Naive thymus-derived CD8-positive, alpha-beta T cell (primary cell): ENCODE data around the gene SPNS2. TPM values are rescaled to one million over a fixed set of nuclear protein-coding genes. Genes with fewer than 3 reads are reported as not detected.

Experiments
- ATAC-seq, 2 donors: fragments of 150-1000 bp; cut with Tn5 transposase in 1 of 2; sonication (Bioruptor Pico), chemical (Tn5 transposase) in 1 of 2; 1 replicate in 1 of 2; 2 replicates in 1 of 2; pipeline ENCODE4 v1.10.0; 2021; ENCODE audit warnings: mild to moderate bottlenecking in 2 of 2, moderate library complexity in 2 of 2
- POLR2A ChIA-PET: fragments of 350-600 bp; sonication (Branson Sonifier 250); formaldehyde crosslinking; loops from one replicate; lab custom pipeline; 2021; ENCODE audit warnings: antibody characterized with exemption; lab: Charles Lee
- DNase-seq, 10 donors: peaks; one replicate each; pipeline versions ENCODE4 v3.0.0 to v3.0.0-alpha.2; 2020 to 2022
- H3K27ac Mint-ChIP-seq, 10 donors: one replicate each; pipeline ENCODE4 v1.8.0; 2020 to 2022; ENCODE audit warnings: mild to moderate bottlenecking in 10 of 10, mixed read lengths in 10 of 10, moderate library complexity in 4 of 10, inconsistent platforms in 1 of 10
- H3K27me3 Mint-ChIP-seq, 5 donors: one replicate each; pipeline ENCODE4 v1.8.0; 2021 to 2022; ENCODE audit warnings: mixed read lengths in 5 of 5
- H3K36me3 Mint-ChIP-seq, 3 donors: one replicate each; pipeline ENCODE4 v1.8.0; 2020 to 2022; ENCODE audit warnings: mixed read lengths in 3 of 3, mild to moderate bottlenecking in 2 of 3, inconsistent platforms in 1 of 3
- H3K4me1 Mint-ChIP-seq, 4 donors: one replicate each; pipeline ENCODE4 v1.8.0; 2021 to 2022; ENCODE audit warnings: mixed read lengths in 4 of 4
- H3K4me3 Mint-ChIP-seq, 10 donors: one replicate each; pipeline ENCODE4 v1.8.0; 2020 to 2022; ENCODE audit warnings: mild to moderate bottlenecking in 10 of 10, mixed read lengths in 10 of 10, moderate library complexity in 6 of 10, inconsistent platforms in 1 of 10
- H3K9me3 Mint-ChIP-seq, 9 donors: one replicate each; pipeline ENCODE4 v1.8.0; 2020 to 2022; ENCODE audit warnings: mixed read lengths in 9 of 9, mild to moderate bottlenecking in 3 of 9, inconsistent platforms in 1 of 9, moderate library complexity in 1 of 9
- polyA plus RNA-seq, 3 donors: library from polyadenylated mRNA; unstranded; fragments of 300-500 nt; fragmentation: Illumina TruSeq; gene quantifications; one replicate each; pipeline ENCODE4 v1.2.3, GENCODE V29; 2021
- total RNA-seq, 8 experiments: library from RNA in 2 of 8; stranded (reverse) in 2 of 8; gene quantifications; one replicate each; pipeline ENCODE4 v1.2.3 and lab custom pipeline; 2021 to 2026

SPNS2 gene
- total and polyA plus RNA-seq, 5 experiments from 2014 or later: 0.44 to 0.63 (median 0.53) TPM

GRCh38 chr17:4538236-4539002 lies 39.7 kb downstream of the SPNS2 start:
- DNase-seq (peak in 1 of 10 donors; percentile 55), ATAC-seq (no peak)
- H3K9me3 Mint-ChIP-seq: no peaks in the 10 kb centered on the region
- no peak overlapping the region for H3K4me3 Mint-ChIP-seq
- no peak overlapping the region for H3K27ac Mint-ChIP-seq
- H3K4me1 Mint-ChIP-seq: peaks cover 0 to 8% (median 7%) of the 10 kb centered on the region in 4 donors
- H3K36me3 Mint-ChIP-seq: peaks cover 0 to 32% (median 2%) of the 10 kb centered on the region in 3 donors
- H3K27me3 Mint-ChIP-seq: peaks cover 0 to under 1% (median 0%) of the 10 kb centered on the region in 5 donors
- POLR2A ChIA-PET: no interaction called here

DNA sequence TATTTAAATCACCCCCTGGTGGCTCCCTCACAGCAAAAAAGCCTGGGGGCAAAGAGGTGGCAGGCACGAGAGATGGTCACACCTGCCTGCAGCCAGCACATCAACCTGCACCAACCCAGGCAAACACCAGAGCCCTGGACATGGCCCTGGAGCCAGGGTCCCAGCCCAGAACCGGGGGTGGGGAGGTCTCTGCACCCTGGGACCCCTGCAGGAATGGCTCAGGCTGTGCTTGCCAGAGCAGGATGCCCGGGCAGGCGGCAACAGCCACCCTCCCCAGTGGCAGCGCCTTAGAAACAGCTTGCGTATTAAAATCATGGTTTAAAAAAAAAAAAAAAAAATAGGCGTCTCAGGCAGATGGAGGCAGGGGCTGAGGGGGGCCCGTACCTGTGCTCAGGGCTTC lies 40.3 kb downstream of the SPNS2 start:
- Mint-ChIP-seq H3K27ac (no peak overlapping the region), H3K36me3 (peaks cover 0 to 34% (median 2%) of the 10 kb centered on the region in 3 donors), H3K4me1 (peaks cover 0 to 6% (median 5%) of the 10 kb centered on the region in 4 donors), H3K9me3 (no peaks in the 10 kb centered on the region), H3K4me3 (no peak overlapping the region), H3K27me3 (no peaks in the 10 kb centered on the region)
- DNase-seq (peak in 1 of 10 donors; percentile 37), ATAC-seq (no peak)
- POLR2A ChIA-PET: no interaction called here

GRCh38 chr17:4539576-4540223 lies 41.0 kb downstream of the SPNS2 start:
- Mint-ChIP-seq H3K4me3 (no peak overlapping the region), H3K9me3 (no peaks in the 10 kb centered on the region), H3K4me1 (peaks cover 0 to 5% (median 4%) of the 10 kb centered on the region in 4 donors), H3K36me3 (peaks cover 0 to 37% (median 2%) of the 10 kb centered on the region in 3 donors), H3K27me3 (no peaks in the 10 kb centered on the region), H3K27ac (peak overlapping the region in 3 of 10 donors; percentile 51 to 87 (median 52))
- no peak for ATAC-seq
- peak in 1 of 10 donors; percentile 53 for DNase-seq
- POLR2A ChIA-PET: no interaction called here

- Mint-ChIP-seq H3K27ac (peak overlapping the region in 1 of 10 donors; percentile 34), H3K27me3 (no peaks in the 10 kb centered on the region), H3K36me3 (peaks cover 0 to 40% (median 2%) of the 10 kb centered on the region in 3 donors), H3K4me1 (peaks cover 0 to 5% (median 4%) of the 10 kb centered on the region in 4 donors), H3K4me3 (no peak overlapping the region), H3K9me3 (no peaks in the 10 kb centered on the region)
- DNase-seq: no peak
- POLR2A ChIA-PET: no interaction called here
- ATAC-seq: no peak
Observed at GRCh38 chr17:4540224-4540651, 41.6 kb downstream of the SPNS2 start.

DNA sequence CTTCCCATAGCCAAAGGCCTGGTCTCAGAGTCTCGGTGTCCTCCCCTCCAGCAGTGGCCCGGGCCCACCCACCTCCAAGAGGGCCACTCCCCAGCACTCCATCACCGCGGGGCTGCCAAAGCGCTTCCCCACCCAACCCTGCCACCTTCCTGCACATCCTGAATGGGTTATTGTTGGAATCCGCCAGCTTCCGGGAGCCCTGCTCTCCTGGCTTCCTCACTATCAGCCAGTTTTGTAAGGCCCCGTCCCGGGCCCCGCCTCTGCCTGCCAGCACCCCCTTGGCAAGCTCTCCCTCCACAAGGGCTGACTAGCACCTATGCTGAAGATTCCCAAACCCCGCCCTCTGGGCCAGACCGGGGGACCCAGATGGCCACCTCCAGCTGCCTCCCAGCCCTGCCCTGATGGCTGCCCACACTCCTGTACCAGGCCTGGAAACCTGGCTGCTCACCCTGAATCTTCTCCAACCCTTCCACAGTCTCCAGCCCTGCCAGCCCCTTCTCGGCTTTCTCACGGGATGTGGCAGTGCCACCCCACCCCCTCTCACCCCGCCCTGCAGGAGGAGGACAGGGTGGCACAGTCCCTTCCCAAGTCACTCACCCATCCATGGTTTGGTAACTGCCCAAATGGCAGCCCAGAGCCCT lies 42.1 kb downstream of the SPNS2 start:
- no peaks in the 10 kb centered on the region for H3K9me3 Mint-ChIP-seq
- H3K27ac Mint-ChIP-seq: peak overlapping the region in 1 of 10 donors; percentile 34
- H3K36me3 Mint-ChIP-seq: peaks cover 0 to 40% (median 2%) of the 10 kb centered on the region in 3 donors
- ATAC-seq (no peak), DNase-seq (no peak)
- H3K27me3 Mint-ChIP-seq: no peaks in the 10 kb centered on the region
- POLR2A ChIA-PET: interaction anchor here (1.5 kb wide), 1 partner anchor 14 kb away, joined by 4 read pairs; the partner anchor contains the start of gene MYBBP1A
- H3K4me1 Mint-ChIP-seq: peaks cover 0 to 4% (median 2%) of the 10 kb centered on the region in 4 donors
- no peak overlapping the region for H3K4me3 Mint-ChIP-seq

- Mint-ChIP-seq H3K9me3 (no peaks in the 10 kb centered on the region), H3K27ac (peak overlapping the region in 2 of 10 donors; percentile 34 to 50), H3K4me3 (no peak overlapping the region), H3K4me1 (peaks cover 0 to 4% (median 2%) of the 10 kb centered on the region in 4 donors), H3K27me3 (no peaks in the 10 kb centered on the region), H3K36me3 (peaks cover 0 to 44% (median 2%) of the 10 kb centered on the region in 3 donors)
- no peak for DNase-seq
- POLR2A ChIA-PET: interaction anchor here (1.5 kb wide), 1 partner anchor 13 kb away, joined by 4 read pairs; the partner anchor contains the start of gene MYBBP1A
- ATAC-seq: no peak
Observed at GRCh38 chr17:4541328-4542002, 42.8 kb downstream of the SPNS2 start.

- Mint-ChIP-seq H3K4me1 (peaks cover 0 to 4% (median 0%) of the 10 kb centered on the region in 4 donors), H3K36me3 (peaks cover 0 to 51% (median 2%) of the 10 kb centered on the region in 3 donors), H3K4me3 (no peak overlapping the region), H3K9me3 (no peaks in the 10 kb centered on the region), H3K27ac (peak overlapping the region in 4 of 10 donors; percentile 15 to 79 (median 44)), H3K27me3 (no peaks in the 10 kb centered on the region)
- ATAC-seq (no peak), DNase-seq (no peak)
- POLR2A ChIA-PET: interaction anchor here (1.5 kb wide), 1 partner anchor 12 kb away, joined by 4 read pairs; the partner anchor contains the start of gene MYBBP1A
Observed at GRCh38 chr17:4542003-4542725, 43.5 kb downstream of the SPNS2 start.

DNA sequence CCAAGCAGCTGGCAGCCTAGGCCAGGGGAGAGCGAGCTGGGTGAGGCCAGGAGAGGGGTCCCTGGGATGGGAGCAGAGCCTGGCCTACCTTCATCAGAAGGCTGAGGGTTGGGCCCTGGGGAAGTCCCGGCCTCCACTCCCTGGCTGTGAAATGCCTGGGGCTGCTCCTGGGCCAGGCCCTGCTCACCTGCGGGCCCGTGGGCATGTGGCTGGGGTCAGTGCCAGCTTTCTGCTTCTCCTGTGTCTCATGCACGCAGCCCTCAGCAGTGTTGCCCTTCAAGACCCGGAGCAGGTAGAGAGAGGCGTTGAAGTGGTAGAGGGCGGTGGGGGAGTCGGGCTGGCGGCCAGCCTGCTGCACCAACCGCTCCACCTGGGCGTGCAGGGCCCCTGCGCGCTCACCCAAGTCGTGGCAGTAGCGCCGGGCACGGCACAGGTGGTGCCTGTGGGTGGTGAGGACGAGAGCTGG lies 44.1 kb downstream of the SPNS2 start:
- POLR2A ChIA-PET: no interaction called here
- ATAC-seq: no peak
- Mint-ChIP-seq H3K27me3 (no peaks in the 10 kb centered on the region), H3K4me3 (no peak overlapping the region), H3K4me1 (peaks cover 0 to 4% (median 0%) of the 10 kb centered on the region in 4 donors), H3K27ac (peak overlapping the region in 2 of 10 donors; percentile 15 to 37), H3K36me3 (peaks cover 0 to 54% (median 2%) of the 10 kb centered on the region in 3 donors), H3K9me3 (no peaks in the 10 kb centered on the region)
- DNase-seq: no peak

DNA sequence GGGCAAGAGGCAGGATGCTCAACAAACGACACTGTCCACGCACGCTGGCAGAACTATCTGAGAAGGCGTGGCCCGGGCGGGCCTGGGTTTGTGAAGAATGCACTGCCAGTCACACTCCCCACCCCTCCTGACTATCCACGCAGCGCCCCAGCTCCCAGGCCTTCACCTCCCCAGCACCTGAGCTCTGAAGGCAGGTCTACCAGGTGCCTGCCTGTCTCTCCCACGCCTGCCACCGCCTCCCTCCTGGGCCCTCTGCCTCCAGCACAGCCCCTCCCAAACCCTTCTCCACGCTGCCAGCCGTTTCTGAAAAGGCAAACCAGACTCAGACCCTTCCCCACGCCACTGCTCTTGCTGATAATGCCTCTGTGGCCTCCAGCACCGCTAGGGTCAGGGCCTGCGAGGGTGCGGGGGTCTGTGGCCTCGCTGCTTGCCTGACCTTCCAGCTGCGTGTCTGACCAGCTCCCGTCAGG lies 44.9 kb downstream of the SPNS2 start:
- Mint-ChIP-seq H3K4me3 (no peak overlapping the region), H3K27ac (peak overlapping the region in 2 of 10 donors; percentile 78 to 87), H3K4me1 (peaks cover 0 to 4% (median 0%) of the 10 kb centered on the region in 4 donors), H3K36me3 (peaks cover 0 to 60% (median 2%) of the 10 kb centered on the region in 3 donors), H3K27me3 (no peaks in the 10 kb centered on the region), H3K9me3 (no peaks in the 10 kb centered on the region)
- POLR2A ChIA-PET: no interaction called here
- no peak for DNase-seq
- ATAC-seq: no peak

- POLR2A ChIA-PET: interaction anchor here (0.6 to 0.9 kb wide), 2 partner anchors 10 to 112 kb away, joined by 3 read pairs; partner anchors contain the start of gene MYBBP1A
- peaks cover 0 to 61% (median 2%) of the 10 kb centered on the region in 3 donors for H3K36me3 Mint-ChIP-seq
- ATAC-seq (no peak), DNase-seq (no peak)
- H3K27me3 Mint-ChIP-seq: no peaks in the 10 kb centered on the region
- peak overlapping the region in 2 of 10 donors; percentile 78 to 87 for H3K27ac Mint-ChIP-seq
- peaks cover 0 to 4% (median 0%) of the 10 kb centered on the region in 4 donors for H3K4me1 Mint-ChIP-seq
- H3K9me3 Mint-ChIP-seq: no peaks in the 10 kb centered on the region
- H3K4me3 Mint-ChIP-seq: no peak overlapping the region
Observed at GRCh38 chr17:4544135-4544950, 45.7 kb downstream of the SPNS2 start.

DNA sequence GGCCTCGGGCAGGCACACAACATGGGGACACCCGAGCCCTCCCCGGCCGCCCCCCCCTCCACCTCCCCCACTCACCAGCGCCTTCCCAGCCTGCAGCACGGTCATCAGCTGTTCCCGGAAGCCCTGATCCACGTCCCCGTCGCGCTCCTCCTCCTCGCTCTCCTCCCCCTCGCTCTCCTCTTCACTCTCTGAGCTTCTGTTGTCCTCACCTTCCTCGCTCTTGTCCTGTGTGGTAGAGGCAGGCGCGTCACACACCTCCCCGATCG lies 46.2 kb downstream of the SPNS2 start:
- H3K4me1 Mint-ChIP-seq: peaks cover 0 to 4% (median 0%) of the 10 kb centered on the region in 4 donors
- peaks cover 0 to 61% (median 2%) of the 10 kb centered on the region in 3 donors for H3K36me3 Mint-ChIP-seq
- H3K27me3 Mint-ChIP-seq: no peaks in the 10 kb centered on the region
- H3K4me3 Mint-ChIP-seq: no peak overlapping the region
- H3K9me3 Mint-ChIP-seq: no peaks in the 10 kb centered on the region
- ATAC-seq (no peak), DNase-seq (no peak)
- H3K27ac Mint-ChIP-seq: peak overlapping the region in 1 of 10 donors; percentile 53
- POLR2A ChIA-PET: interaction anchor here (0.9 kb wide), 1 partner anchor 10 kb away, joined by 3 read pairs; the partner anchor contains the start of gene MYBBP1A
